GM12892 (cell line): ENCODE measurements around the gene ACTG1.
A peak's percentile ranks its signal among the peaks of the same experiment; 100 is the strongest.

Experiments
- DNase-seq: peaks from one replicate; pipeline ENCODE4 v3.0.0; 2011; ENCODE audit not compliant: insufficient read length
- FAIRE-seq: peaks from 2 replicates; lab custom pipeline; 2011; peaks lifted over from hg19 to GRCh38; lab: Jason Lieb, UNC
- POLR2A ChIP-seq: IDR thresholded peaks from 2 replicates; pipeline ENCODE4 v1.6.1; 2011; ENCODE audit warnings: low read depth, low read length, control low read depth
- POLR2AphosphoS5 ChIP-seq: IDR thresholded peaks from 2 replicates; pipeline ENCODE4 v1.6.1; 2011; ENCODE audit warnings: low read depth, low read length, control low read depth
- TAF1 ChIP-seq: IDR thresholded peaks from 2 replicates; pipeline ENCODE4 v1.6.1; 2011; ENCODE audit warnings: low read depth, mild to moderate bottlenecking, control low read depth, low read length, borderline replicate concordance

The ACTG1 gene

DNA sequence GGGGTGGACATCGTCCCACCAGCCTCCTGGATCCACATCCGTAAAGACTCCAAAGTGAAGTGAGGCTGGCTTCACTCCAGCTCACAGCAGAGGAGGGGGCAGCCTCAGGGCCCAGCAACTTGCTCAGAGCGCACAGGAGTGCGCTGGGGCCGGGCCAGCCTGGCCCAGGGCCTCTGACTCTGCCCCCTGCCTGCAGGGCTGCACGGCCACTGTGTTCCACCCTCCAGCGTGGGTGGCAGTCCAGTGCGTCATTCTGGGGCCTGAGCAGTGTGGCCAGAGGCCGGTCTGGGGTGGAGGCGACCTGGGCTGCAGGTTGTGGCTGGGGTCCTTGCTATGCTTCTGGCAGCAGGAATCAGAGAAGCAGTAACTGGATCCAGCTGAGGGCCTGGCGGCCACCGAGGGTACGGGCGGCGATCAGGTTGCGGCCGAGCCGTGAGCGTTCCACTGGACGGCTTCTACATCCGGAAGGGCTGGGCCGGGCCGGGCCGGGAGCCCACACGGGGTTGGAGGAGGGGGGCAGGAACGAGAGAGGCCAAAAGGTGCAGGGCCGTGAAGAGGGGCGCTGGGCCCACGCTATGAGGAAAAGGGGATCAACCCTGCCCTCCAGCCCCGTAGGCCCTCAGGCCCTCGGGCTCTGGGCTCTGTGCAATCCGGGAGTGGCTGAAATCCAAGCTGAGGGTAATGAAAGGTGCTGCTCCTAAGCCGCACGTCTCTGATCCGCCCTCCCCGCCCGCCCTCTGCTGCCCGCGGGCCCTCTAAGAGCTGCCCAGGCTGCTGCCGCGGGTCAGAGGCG is 15.2 kb upstream of the ACTG1 start, which contains the start of gene FSCN2:
FSCN2 (plus strand) TSS at position 787 of the 793 bp plus-strand sequence. CDS start 155 bp downstream, outside the sequence.
- FAIRE-seq = no peak
- no peak for TF ChIP-seq POLR2AphosphoS5
- TF ChIP-seq POLR2A = no peak
- no peak for TF ChIP-seq TAF1
- DNase-seq = no peak

DNA sequence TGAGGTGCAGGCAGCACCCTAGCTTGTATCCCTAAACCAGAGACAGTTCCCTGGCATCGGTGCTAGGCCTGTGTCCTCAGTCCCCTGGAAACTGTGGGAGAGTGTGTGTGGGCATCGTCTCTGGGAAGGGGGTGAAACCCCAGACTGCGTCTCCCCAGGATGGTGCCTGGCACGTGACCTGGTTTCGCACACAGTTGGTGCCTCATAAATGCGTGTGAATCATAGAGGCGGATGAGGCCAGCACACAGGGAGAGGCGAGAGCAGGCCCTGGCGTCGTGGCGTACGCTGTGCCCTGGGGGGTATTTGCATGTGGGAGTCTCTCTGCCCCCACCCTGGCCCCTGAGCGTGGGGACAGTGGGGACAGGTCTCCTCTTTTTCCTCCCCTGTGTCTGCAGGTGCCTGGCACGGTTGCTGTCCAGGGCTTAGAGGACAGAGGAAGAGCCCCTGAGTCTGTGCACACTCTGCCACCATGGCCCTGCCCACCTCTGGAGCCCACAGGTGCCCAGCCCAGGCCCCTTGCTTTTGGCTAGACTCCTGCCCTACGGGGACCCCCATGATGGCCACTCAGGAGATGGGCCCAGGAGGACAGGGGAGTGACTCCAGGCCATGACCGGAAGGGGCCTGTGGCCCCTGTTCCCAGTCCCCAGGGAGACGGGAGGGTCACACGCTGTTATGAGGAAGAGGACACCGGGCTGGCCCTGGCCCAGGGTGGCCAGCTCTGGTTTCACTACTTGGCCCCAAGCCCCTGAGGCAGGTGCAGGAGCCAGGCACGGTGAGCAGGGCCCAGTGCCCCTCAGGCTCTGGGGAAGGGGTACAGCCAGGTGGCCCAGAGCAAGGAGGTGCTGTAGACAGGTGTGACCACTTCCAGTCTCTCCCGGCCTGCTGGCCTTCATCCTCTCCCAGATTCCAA is 14.3 kb upstream of the ACTG1 start:
- TF ChIP-seq TAF1 = no peak
- no peak for TF ChIP-seq POLR2AphosphoS5
- no peak for TF ChIP-seq POLR2A
- no peak for DNase-seq
- FAIRE-seq = no peak

DNA sequence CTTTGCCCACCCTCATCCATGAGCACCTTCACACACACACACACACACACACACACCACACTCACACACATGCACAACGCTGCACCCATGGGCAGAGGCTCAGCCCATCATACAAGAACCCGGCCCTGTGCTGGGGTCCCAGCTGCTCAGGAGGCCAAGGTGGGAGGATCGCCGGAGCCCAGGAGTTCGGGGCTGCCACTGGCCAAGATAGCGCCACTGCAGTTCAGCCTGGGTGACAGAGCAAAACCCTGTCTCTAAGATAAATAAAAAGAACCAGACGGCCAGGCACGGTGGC is 12.2 kb upstream of the ACTG1 start:
- no peak for TF ChIP-seq POLR2AphosphoS5
- no peak for TF ChIP-seq POLR2A
- TF ChIP-seq TAF1 = no peak
- FAIRE-seq = no peak

DNA sequence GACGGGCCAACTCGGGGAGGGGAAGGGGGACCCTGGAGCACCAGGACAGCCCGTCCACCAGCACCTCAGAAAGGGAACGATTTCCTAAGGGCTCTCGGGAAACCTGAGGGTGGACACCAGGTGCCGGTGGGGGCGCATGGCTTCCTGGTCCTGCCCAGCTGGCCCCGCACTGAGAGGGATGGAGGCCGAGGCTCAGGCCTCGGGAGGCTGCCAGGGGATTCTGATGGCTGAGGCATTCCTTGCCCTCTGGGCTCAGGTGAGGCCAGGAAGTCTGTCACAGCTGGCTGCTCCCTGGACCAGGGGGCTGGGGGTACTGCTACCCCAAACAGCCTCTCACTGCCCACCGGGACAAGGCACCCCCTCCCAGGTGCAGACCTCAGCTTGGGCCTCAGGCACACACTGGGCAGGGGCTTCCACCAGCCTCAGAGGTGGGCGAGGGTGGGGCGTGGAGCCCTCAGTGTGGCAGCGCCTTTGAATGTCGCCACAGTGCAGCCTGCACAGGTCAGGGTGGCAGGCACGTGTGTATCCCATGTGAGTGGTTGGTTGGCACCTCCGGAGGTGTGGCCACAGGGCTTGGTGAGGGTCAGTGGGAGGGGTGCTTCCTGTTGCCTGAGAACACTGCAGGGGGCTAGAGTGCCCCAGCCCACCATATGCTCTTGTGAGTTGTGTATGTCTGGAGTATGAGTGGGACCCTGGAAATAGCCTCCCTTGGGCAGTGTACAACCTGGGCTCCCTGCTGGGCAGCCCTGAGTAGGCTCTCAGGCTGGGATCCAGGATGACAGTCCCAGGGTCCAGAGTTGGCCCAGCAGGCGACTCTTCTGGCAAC is 11.7 kb upstream of the ACTG1 start:
- no peak for DNase-seq
- no peak for TF ChIP-seq POLR2AphosphoS5
- no peak for TF ChIP-seq POLR2A
- TF ChIP-seq TAF1 = no peak
- no peak for FAIRE-seq

More for the DNA sequence above, 12.2 kb upstream of the ACTG1 start:
- DNase-seq = no peak

DNA sequence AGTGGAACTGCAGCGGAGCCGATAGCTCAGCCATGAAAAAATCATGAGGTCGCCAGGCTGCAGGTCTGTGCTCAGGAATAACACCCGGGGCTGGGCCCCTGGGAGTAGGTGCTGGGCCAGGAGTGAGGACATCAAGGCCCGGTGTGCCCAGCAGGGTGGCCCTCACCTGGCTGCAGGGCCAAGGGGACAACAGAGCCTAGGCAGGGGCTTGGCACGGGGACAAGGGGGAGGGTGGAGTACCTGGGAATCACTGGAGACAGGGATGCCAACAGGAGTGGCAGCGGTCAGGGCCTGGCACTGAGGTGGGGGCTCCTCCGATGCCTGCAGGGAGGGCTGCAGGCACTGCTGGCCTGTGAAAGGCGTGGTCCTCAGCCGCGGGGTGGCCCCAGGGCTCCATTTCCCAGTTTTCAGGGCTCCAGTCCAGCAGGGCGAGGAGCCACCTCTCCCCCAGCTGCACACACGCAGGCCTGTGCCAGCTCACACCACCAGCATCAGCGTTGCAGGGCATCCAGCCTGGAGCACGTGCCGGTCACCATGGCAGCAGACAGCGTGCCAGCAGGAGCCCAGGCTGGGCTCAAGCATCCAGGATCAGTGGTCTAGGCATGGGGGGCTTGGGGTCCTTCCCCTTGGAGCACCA is 10.9 kb upstream of the ACTG1 start:
- TF ChIP-seq POLR2A (no peak), POLR2AphosphoS5 (no peak), TAF1 (no peak)
- DNase-seq = no peak
- FAIRE-seq = no peak

DNA sequence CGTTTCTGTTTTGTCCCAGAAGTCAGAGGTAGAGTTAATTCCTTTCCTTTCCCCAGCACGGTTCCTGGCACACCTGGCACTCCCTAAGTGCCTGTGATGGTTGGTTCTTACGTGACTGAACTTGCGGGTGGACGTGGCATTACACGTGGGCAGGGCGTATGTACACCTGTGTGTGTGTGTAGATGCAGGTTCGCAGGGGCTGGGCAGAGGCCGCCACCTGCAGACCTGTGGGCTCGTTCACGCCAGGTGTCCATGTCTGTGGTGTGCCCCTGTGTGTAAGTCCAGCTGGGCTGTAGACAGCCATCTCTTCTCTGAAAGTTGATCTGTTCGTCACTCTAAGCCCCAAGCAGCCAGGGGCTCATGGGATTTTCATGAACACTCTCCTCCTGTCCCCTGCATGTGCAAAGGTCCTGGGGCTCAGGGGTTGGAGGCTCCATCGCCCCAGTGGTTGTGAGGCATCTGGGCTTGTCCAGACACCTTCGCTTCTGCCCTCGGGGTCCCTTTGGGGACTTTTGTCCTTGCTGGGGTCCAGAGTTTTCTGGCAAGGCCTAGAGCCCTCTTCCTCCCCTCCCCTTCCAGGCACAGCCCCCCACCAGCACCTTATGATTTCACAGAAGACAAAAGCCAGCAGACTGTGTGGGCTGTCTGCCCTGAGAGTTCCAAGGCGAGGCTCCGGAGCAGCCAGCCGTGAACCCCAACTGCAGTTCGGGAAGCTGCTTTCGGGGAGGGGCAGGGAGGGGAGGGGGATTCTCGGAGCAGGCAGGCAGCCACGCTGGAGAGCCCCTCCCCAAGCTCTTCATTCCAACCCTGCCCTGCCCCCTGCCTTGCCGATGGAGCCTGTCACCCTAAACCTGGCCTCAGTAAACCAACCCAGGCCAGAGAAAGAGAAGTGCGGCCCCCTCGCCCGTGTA is 10.1 kb upstream of the ACTG1 start:
- TF ChIP-seq TAF1 (no peak), POLR2AphosphoS5 (no peak), POLR2A (no peak)
- DNase-seq (no peak), FAIRE-seq (no peak)

DNA sequence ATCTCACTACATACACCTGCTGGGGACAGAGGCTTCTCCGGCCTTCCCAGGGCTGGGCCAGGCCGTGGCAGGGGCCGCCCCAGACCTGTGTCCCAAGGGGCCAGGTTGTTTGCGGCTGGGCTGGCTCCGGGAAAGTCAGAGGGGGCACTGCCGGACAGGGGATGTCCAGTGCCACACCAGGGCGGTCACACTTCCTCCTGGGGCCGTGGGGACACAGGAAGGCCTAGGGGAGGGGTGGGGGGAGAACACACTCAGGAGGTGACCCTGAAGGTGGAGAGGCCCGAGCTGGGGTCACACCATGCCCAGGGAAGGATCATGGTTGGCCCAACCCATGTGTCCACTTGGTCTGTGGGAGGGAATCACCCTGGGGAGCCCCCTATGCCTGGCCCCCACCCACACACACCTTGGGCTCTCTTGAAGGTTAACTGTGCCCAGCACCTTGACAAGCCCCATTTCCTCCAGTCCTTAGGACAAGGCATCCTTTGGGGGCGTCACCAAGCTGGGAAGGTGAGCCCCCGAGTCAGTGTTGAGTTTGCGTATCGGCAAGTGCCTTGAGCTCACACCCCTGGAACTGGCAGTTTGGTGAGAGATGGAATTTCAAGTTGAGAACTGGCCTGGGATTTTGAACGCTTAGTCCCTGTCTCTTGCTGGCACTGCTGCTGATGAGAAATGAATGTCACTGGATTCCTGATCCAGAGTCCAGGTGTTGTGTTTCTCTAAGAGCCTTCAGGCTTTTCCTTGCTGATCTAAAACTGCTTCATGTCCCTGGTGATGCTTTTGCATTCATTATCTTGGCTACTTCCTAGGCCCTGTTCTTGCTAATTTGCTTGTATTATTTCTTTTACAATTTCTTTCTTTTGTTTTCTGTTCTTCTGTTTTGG is 7.7 kb upstream of the ACTG1 start:
- FAIRE-seq (peak; percentile 48), DNase-seq (no peak)
- TF ChIP-seq POLR2AphosphoS5 = no peak
- TF ChIP-seq POLR2A = no peak; the same call in 1 of the 2 replicates
- TF ChIP-seq TAF1 = no peak

DNA sequence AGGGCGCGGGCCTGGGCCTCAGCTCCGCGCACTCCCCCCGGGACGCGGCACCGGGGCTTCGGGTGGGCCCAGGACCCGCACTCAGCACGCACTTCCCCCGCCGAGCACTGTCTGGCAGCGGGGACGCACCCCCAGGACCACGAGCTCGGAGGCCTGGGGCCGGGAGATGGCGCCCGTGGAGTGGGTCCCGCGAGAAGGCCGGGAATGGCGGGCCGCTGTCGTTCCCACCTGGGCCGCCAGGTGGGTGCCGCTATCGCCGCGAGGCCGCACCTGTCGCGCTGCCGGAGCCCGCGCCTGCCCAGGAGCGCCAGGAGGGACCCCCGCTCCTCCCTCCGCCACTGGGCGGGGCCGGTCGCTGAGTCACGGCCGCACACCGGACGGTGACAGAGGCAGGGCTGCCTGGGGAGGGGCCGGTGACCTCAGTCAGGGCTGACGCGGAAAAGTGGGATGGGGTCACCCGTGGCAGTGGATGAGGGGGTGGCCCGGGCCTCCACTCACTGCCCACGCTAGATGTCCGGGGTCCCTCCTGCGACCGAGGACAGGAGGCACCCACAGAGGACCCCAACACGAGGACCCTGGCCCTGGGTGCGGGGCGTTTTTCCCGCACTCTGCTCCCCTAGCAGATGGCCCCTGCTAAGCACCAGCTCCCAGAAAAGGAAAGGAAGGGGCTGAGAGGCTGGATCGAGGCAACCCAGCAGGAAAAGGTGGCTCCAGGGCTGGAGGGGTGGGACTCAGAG is 6.9 kb upstream of the ACTG1 start:
- no peak for TF ChIP-seq TAF1
- peak; percentile 3; the same call in 1 of the 2 replicates for TF ChIP-seq POLR2A
- FAIRE-seq = peak; percentile 78
- peak; percentile 74 for DNase-seq

DNA sequence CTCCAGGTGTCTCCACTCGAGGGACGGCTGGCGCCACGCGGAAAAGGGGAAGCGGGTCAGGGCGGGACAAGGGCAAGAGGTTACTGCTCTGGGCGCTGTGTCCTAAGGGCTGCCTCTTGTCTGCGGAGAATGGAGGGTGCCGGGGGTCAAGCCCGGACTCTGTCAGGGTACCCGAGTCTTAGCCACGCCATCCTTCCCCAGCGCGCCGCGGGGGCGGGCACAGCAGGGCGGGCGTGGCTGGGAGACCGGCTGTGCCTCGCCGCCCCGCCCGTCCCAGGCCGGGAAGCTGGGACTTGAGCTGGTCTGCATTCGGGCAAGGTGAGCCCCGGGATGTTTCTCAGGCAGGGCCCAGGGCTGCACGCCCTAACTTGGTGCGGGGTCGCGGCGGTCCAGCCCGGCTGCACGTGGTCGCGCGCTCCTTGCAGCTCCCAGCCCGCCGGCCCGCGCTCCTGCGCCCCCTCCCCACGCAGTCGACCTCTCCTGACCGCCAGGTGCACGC is 6.2 kb upstream of the ACTG1 start:
- DNase-seq (no peak), FAIRE-seq (peak; percentile 51)
- TF ChIP-seq POLR2A = 0 out of 2 replicates have a peak, but pooled peaks have one; percentile 11
- no peak for TF ChIP-seq TAF1
